GM18870 (cell line): ENCODE data around the gene LGSN.
"Not testable (repeated sequence)": the region's sequence is repeated elsewhere in the genome, so short reads cannot be mapped to it uniquely, and the experiment has no call there.

Experiments used
- ATAC-seq: cut with Tn5 transposase; IDR thresholded peaks from one replicate; pipeline ENCODE4 v1.9.1; 2021; ENCODE audit warnings: moderate library complexity; ENCODE audit not compliant: unreplicated experiment

The LGSN gene

GRCh38 chr6:63306420-63306819 is 13.4 kb downstream of the LGSN start:
- ATAC-seq, result no peak

- ATAC-seq, result peak; percentile 43
These were observed 14.5 kb downstream of the LGSN start for GRCh38 chr6:63305277-63305676.

- ATAC-seq, result no peak
These were observed 16.3 kb downstream of the LGSN start for GRCh38 chr6:63303476-63303875.

GRCh38 chr6:63299667-63300066 is 20.1 kb downstream of the LGSN start:
- no peak for ATAC-seq

GRCh38 chr6:63295553-63296194 is 24.1 kb downstream of the LGSN start:
- no peak for ATAC-seq

GRCh38 chr6:63290492-63291058 is 29.2 kb downstream of the LGSN start:
- ATAC-seq, result no peak

GRCh38 chr6:63289269-63289872 is 30.4 kb downstream of the LGSN start:
- ATAC-seq, result no peak

GRCh38 chr6:63280639-63281180 is 39.1 kb downstream of the LGSN start:
- no peak for ATAC-seq

- no peak for ATAC-seq
These were observed 40.9 kb downstream of the LGSN start for GRCh38 chr6:63278916-63279315.

GRCh38 chr6:63275953-63276352 is 43.8 kb downstream of the LGSN start:
- no peak for ATAC-seq

- ATAC-seq, result not testable (repeated sequence)
These were observed 44.9 kb downstream of the LGSN start for GRCh38 chr6:63274795-63275430.

- ATAC-seq, result no peak
These were observed 47.4 kb downstream of the LGSN start for GRCh38 chr6:63272397-63272796.

GRCh38 chr6:63269470-63269869 is 50.3 kb downstream of the LGSN start:
- ATAC-seq, result peak; percentile 61

- ATAC-seq, result peak; percentile 83
These were observed 51.2 kb downstream of the LGSN start for GRCh38 chr6:63268574-63268973.

- ATAC-seq, result no peak
These were observed 52.0 kb downstream of the LGSN start for GRCh38 chr6:63267828-63268227.

- ATAC-seq, result no peak
These were observed 52.7 kb downstream of the LGSN start for GRCh38 chr6:63267046-63267445.

GRCh38 chr6:63263444-63263843 is 56.3 kb downstream of the LGSN start:
- ATAC-seq, result no peak

- no peak for ATAC-seq
These were observed 58.0 kb downstream of the LGSN start for GRCh38 chr6:63261820-63262219.

- no peak for ATAC-seq
These were observed 60.6 kb downstream of the LGSN start for GRCh38 chr6:63259153-63259552.

- no peak for ATAC-seq
These were observed 69.8 kb downstream of the LGSN start for GRCh38 chr6:63249875-63250482.

- ATAC-seq, result no peak
These were observed 73.2 kb downstream of the LGSN start for GRCh38 chr6:63246581-63246980.
